GM19455 (cell line): ENCODE data around the gene GPR146.
A peak's percentile ranks its signal among the peaks of the same experiment; 100 is the strongest.

Source experiments
- ATAC-seq: cut with Tn5 transposase; IDR thresholded peaks from one replicate; pipeline ENCODE4 v1.9.1; 2021; ENCODE audit not compliant: unreplicated experiment

Gene GPR146

GRCh38 chr7:1056785-1057410 lies 12.6 kb downstream of the GPR146 start:
- ATAC-seq = no peak

GRCh38 chr7:1057416-1058291 lies 13.3 kb downstream of the GPR146 start:
- no peak for ATAC-seq

- ATAC-seq = no peak
Measured at GRCh38 chr7:1058311-1058710, 14.0 kb downstream of the GPR146 start.

GRCh38 chr7:1058821-1059199 lies 14.5 kb downstream of the GPR146 start:
- no peak for ATAC-seq

GRCh38 chr7:1059200-1060091 lies 15.1 kb downstream of the GPR146 start:
- ATAC-seq = no peak

- no peak for ATAC-seq
Measured at GRCh38 chr7:1060315-1061072, 16.1 kb downstream of the GPR146 start.

- no peak for ATAC-seq
Measured at GRCh38 chr7:1061180-1061579, 16.8 kb downstream of the GPR146 start.

- peak; percentile 54 for ATAC-seq
Measured at GRCh38 chr7:1062296-1063294, 18.2 kb downstream of the GPR146 start.

- no peak for ATAC-seq
Measured at GRCh38 chr7:1063361-1063760, 19.0 kb downstream of the GPR146 start.

- no peak for ATAC-seq
Measured at GRCh38 chr7:1064581-1064980, 20.2 kb downstream of the GPR146 start.

GRCh38 chr7:1065263-1065584 lies 20.9 kb downstream of the GPR146 start:
- no peak for ATAC-seq

- peak; percentile 48 for ATAC-seq
Measured at GRCh38 chr7:1065585-1066241, 21.4 kb downstream of the GPR146 start.

- ATAC-seq = no peak
Measured at GRCh38 chr7:1066242-1066588, 21.9 kb downstream of the GPR146 start.

- ATAC-seq = no peak
Measured at GRCh38 chr7:1068013-1068412, 23.7 kb downstream of the GPR146 start.

GRCh38 chr7:1068619-1069018 lies 24.3 kb downstream of the GPR146 start:
- ATAC-seq = no peak

- ATAC-seq = no peak
Measured at GRCh38 chr7:1070544-1071011, 26.2 kb downstream of the GPR146 start.

- ATAC-seq = no peak
Measured at GRCh38 chr7:1071731-1072254, 27.4 kb downstream of the GPR146 start.

GRCh38 chr7:1073142-1073977 lies 29.0 kb downstream of the GPR146 start:
- ATAC-seq = no peak
